CD14-positive monocyte (primary cell): Measurements from ENCODE around the gene DRAP1. TPM values are rescaled to one million over a fixed set of nuclear protein-coding genes. Genes with fewer than 3 reads are reported as not detected.
"Not testable (repeated sequence)": the region's sequence is repeated elsewhere in the genome, so short reads cannot be mapped to it uniquely, and the experiment has no call there.

Experiments used
- DNase-seq, 3 donors: peaks; one replicate each; pipeline ENCODE4 v3.0.0-alpha.2; 2011 to 2022
- H2AFZ ChIP-seq: 2 replicates; pipeline ENCODE4 v1.6.0; 2012; ENCODE audit warnings: mild to moderate bottlenecking, low read depth, low read length, inconsistent platforms; ENCODE audit not compliant: insufficient read depth, poor library complexity, severe bottlenecking
- H3K27ac ChIP-seq, 2 donors: 1 replicate in 1 of 2; 2 replicates in 1 of 2; pipeline ENCODE4 v1.5.1; 2012 to 2013; ENCODE audit warnings: low read length in 2 of 2, control low read depth in 1 of 2, inconsistent platforms in 1 of 2, low read depth in 1 of 2, mild to moderate bottlenecking in 1 of 2
- H3K27me3 ChIP-seq, 2 donors: one replicate each; pipeline versions ENCODE4 v1.6.0 to v1.6.1; 2011 to 2013; ENCODE audit warnings: low read length in 2 of 2; ENCODE audit not compliant: control insufficient read depth in 2 of 2, insufficient read depth in 2 of 2
- H3K36me3 ChIP-seq, 2 donors: replicated peaks in 1 of 2; 1 replicate in 1 of 2; 2 replicates in 1 of 2; pipeline versions ENCODE4 v1.5.1 to v1.6.1; 2012 to 2013; ENCODE audit warnings: low read length in 2 of 2, control low read depth in 1 of 2, inconsistent platforms in 1 of 2, mild to moderate bottlenecking in 1 of 2; ENCODE audit not compliant: insufficient read depth in 2 of 2, control insufficient read depth in 1 of 2
- H3K4me1 ChIP-seq, 2 donors: 1 replicate in 1 of 2; 2 replicates in 1 of 2; pipeline versions ENCODE4 v1.5.1 to v1.6.1; 2012 to 2013; ENCODE audit warnings: low read length in 2 of 2, control low read depth in 1 of 2, inconsistent platforms in 1 of 2, mild to moderate bottlenecking in 1 of 2, moderate library complexity in 1 of 2; ENCODE audit not compliant: insufficient read depth in 2 of 2, control insufficient read depth in 1 of 2
- H3K4me2 ChIP-seq: replicated peaks from 2 replicates; pipeline ENCODE3; 2012; ENCODE audit warnings: low read length, moderate library complexity, mild to moderate bottlenecking; ENCODE audit not compliant: poor library complexity, severe bottlenecking; ENCODE audit errors: extremely low read depth
- H3K4me3 ChIP-seq, 3 experiments: fragments of 200-600 bp in 1 of 3; sonication (generic) in 1 of 3; replicated peaks in 1 of 3; 1 replicate in 2 of 3; 2 replicates in 1 of 3; pipeline ENCODE4 v1.5.1; 2011 to 2013; ENCODE audit warnings: low read length in 3 of 3, mild to moderate bottlenecking in 3 of 3, control low read depth in 2 of 3, low read depth in 2 of 3, inconsistent platforms in 1 of 3, moderate library complexity in 1 of 3
- H3K79me2 ChIP-seq: 2 replicates; pipeline ENCODE4 v1.6.0; 2012; ENCODE audit warnings: mild to moderate bottlenecking, control low read depth, inconsistent platforms, low read length, moderate library complexity; ENCODE audit not compliant: insufficient read depth
- H3K9ac ChIP-seq: 2 replicates; pipeline ENCODE4 v1.6.0; 2017; ENCODE audit warnings: low read length, mild to moderate bottlenecking; ENCODE audit not compliant: insufficient read depth, poor library complexity, severe bottlenecking
- H3K9me3 ChIP-seq, 2 donors: replicated peaks in 1 of 2; 1 replicate in 1 of 2; 2 replicates in 1 of 2; pipeline versions ENCODE4 v1.5.1 to v1.6.1; 2012 to 2013; ENCODE audit warnings: low read length in 2 of 2, control low read depth in 1 of 2; ENCODE audit not compliant: control insufficient read depth in 1 of 2, insufficient read depth in 1 of 2
- H4K20me1 ChIP-seq: 2 replicates; pipeline ENCODE4 v1.6.0; 2012; ENCODE audit warnings: mild to moderate bottlenecking, low read length, control low read depth, moderate library complexity; ENCODE audit not compliant: insufficient read depth
- H3K27ac Mint-ChIP-seq, 7 donors: one replicate each; pipeline ENCODE4 v1.8.0; 2020; ENCODE audit warnings: mild to moderate bottlenecking in 7 of 7, mixed read lengths in 7 of 7, moderate library complexity in 6 of 7, inconsistent platforms in 2 of 7
- H3K27me3 Mint-ChIP-seq, 3 donors: one replicate each; pipeline ENCODE4 v1.8.0; 2021 to 2022; ENCODE audit warnings: low read depth in 3 of 3, mild to moderate bottlenecking in 3 of 3, mixed read lengths in 3 of 3, moderate library complexity in 3 of 3, inconsistent platforms in 1 of 3
- H3K36me3 Mint-ChIP-seq, 2 donors: one replicate each; pipeline ENCODE4 v1.8.0; 2020; ENCODE audit warnings: mixed read lengths in 2 of 2, inconsistent platforms in 1 of 2, mild to moderate bottlenecking in 1 of 2
- H3K4me1 Mint-ChIP-seq: one replicate; pipeline ENCODE4 v1.8.0; 2020; ENCODE audit warnings: mild to moderate bottlenecking, mixed read lengths
- H3K4me3 Mint-ChIP-seq, 2 donors: one replicate each; pipeline ENCODE4 v1.8.0; 2020; ENCODE audit warnings: mild to moderate bottlenecking in 2 of 2, mixed read lengths in 2 of 2, moderate library complexity in 1 of 2
- H3K9me3 Mint-ChIP-seq, 7 donors: one replicate each; pipeline ENCODE4 v1.8.0; 2020 to 2022; ENCODE audit warnings: mixed read lengths in 7 of 7, mild to moderate bottlenecking in 6 of 7, moderate library complexity in 6 of 7, inconsistent platforms in 2 of 7
- CTCF ChIP-seq: fragments of 200-600 bp; IDR thresholded peaks from one replicate; pipeline ENCODE4 v1.8.0; 2022; ENCODE audit warnings: antibody characterized with exemption, mild to moderate bottlenecking
- WGBS: methylation state at CpG from one replicate; pipeline ENCODE4 v1.1.5; 2013; ENCODE audit warnings: missing lambda C conversion rate; ENCODE audit not compliant: insufficient coverage; 5-methylcytosine and 5-hydroxymethylcytosine counted together
- intact Hi-C, 2 donors: fragments of 100-400 bp; cut with micrococcal nuclease; formaldehyde crosslinking; loops; one replicate each; pipeline versions ENCODE4 v1.15.0 to v1.15.1; 2023
- polyA plus RNA-seq, 3 donors: library from polyadenylated mRNA; depleted of rRNA in 1 of 3; unstranded in 2 of 3; stranded (reverse) in 1 of 3; fragments of 300-500 nt in 2 of 3; fragments of >200 nt in 1 of 3; fragmentation: Illumina TruSeq in 2 of 3; gene quantifications; 1 replicate in 2 of 3; 2 replicates in 1 of 3; pipeline ENCODE4 v1.2.3, GENCODE V29; 2012 to 2021

Gene DRAP1
- polyA plus RNA-seq, 3 donors, result 68.3 to 97.2 (median 72.1) TPM

DNA sequence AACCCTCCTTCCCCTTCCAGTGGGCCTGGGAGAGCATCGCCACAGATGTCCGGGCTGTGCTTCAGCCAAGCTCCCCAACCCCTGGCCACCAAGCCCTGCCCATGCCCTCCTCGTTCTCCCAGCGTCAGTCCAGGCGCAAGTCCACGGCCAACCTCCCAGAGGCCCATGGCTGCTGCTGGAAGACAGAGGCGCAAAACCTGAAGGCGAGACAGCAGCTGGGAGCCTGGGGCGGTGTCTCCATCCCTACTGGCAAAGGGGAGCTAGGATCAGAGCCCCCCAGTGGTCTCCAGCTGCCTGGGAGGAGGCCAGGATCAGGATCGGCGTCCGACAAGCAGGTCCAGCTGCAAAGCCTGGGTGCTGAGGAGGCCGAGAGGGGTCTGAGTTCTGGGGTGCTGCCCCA lies 27.9 kb downstream of the DRAP1 start:
- 90% methylated on average over 13 of the region's 13 CpGs for WGBS
- H3K36me3 ChIP-seq, result no peaks in the 10 kb centered on the region

DNA sequence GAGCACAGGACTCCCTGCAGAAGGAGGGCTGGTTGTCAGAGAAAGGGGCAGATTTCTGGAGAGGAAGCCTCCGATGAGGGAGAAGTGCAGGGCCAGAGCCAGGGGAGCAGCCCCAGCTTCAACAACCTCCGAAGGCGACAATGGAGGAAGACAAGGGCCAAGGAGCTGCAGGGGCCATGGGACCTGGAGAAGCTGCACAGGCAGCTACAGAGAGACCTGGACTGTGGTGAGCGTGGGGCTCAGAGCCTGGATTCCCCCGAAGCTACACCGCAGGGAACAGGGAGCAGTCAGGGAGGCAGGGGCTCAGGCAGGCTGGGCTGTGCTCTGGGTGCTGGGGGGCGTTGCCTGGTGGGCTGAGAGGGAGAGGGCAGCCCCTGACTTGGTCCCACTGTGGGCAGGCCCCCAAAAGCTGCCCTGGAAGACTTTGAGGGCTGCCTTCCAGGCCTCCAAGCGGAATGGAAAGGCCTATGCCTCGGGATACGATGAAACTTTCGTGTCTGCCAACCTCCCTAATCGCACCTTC lies 28.4 kb downstream of the DRAP1 start:
- Histone ChIP-seq H3K36me3 (no peaks in the 10 kb centered on the region), H3K4me1 (peaks cover 0 to under 1% of the 10 kb centered on the region in 2 donors), H3K27ac (no peak overlapping the region), H3K27me3 (no peaks in the 10 kb centered on the region), H3K9me3 (no peaks in the 10 kb centered on the region), H3K9ac (no peak overlapping the region), H3K4me3 (no peak overlapping the region), H2AFZ (no peak overlapping the region), H4K20me1 (no peaks in the 10 kb centered on the region), H3K4me2 (no peak overlapping the region), H3K79me2 (no peaks in the 10 kb centered on the region)
- no peak overlapping the region for H3K4me3 Mint-ChIP-seq
- H3K27ac Mint-ChIP-seq, result no peak overlapping the region
- WGBS, result 90% methylated on average over 7 of the region's 12 CpGs
- H3K36me3 Mint-ChIP-seq, result no peaks in the 10 kb centered on the region
- peaks cover 11 to 16% (median 12%) of the 10 kb centered on the region in 3 donors for H3K27me3 Mint-ChIP-seq
- DNase-seq, result no peak
- H3K9me3 Mint-ChIP-seq, result peaks cover 0 to 2% (median 0%) of the 10 kb centered on the region in 7 donors
- TF ChIP-seq CTCF, result no peak
- intact Hi-C loops, result no loop called here
- peaks cover under 1% of the 10 kb centered on the region for H3K4me1 Mint-ChIP-seq

More for the DNA sequence above, 27.9 kb downstream of the DRAP1 start:
- Histone ChIP-seq H3K4me3 (no peak overlapping the region), H2AFZ (no peak overlapping the region), H3K9me3 (no peaks in the 10 kb centered on the region), H4K20me1 (no peaks in the 10 kb centered on the region), H3K79me2 (no peaks in the 10 kb centered on the region), H3K4me1 (peaks cover 5% of the 10 kb centered on the region in 2 donors), H3K27me3 (no peaks in the 10 kb centered on the region), H3K27ac (no peak overlapping the region), H3K4me2 (no peak overlapping the region), H3K9ac (no peak overlapping the region)
- Mint-ChIP-seq H3K4me1 (peaks cover 6% of the 10 kb centered on the region), H3K27ac (peak overlapping the region in 1 of 7 donors; percentile 61), H3K9me3 (peaks cover 0 to 2% (median 0%) of the 10 kb centered on the region in 7 donors), H3K36me3 (no peaks in the 10 kb centered on the region), H3K27me3 (peaks cover 11 to 15% (median 11%) of the 10 kb centered on the region in 3 donors), H3K4me3 (no peak overlapping the region)
- DNase-seq, result no peak
- intact Hi-C loops, result no loop called here
- no peak for TF ChIP-seq CTCF

DNA sequence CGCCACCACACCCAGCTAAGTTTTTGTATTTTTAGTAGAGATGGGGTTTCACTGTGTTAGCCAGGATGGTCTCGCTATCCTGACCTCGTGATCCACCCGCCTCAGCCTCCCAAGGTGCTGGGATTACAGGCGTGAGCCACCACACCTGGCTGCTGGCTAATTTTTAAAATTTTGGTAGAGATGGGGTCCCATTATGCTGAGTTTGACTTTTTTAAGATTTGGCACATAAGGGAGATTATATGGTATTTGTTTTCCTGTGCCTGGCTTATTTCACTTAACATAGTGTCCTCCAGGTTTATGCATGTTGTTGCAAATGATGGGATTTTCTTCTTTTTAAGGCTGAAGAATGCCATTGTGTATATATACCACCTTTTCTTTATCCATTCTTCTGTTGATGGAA lies 31.5 kb downstream of the DRAP1 start:
- H3K27ac ChIP-seq, H3K36me3 ChIP-seq, H3K4me1 ChIP-seq, DNase-seq, H3K9me3 Mint-ChIP-seq, H3K4me1 Mint-ChIP-seq, H3K27ac Mint-ChIP-seq, H3K36me3 Mint-ChIP-seq, H3K4me2 ChIP-seq, intact Hi-C loops, H4K20me1 ChIP-seq, H3K4me3 ChIP-seq, H3K27me3 ChIP-seq, H2AFZ ChIP-seq, H3K9me3 ChIP-seq, H3K4me3 Mint-ChIP-seq, H3K9ac ChIP-seq, H3K79me2 ChIP-seq: not testable (repeated sequence)
- H3K27me3 Mint-ChIP-seq, result peaks cover 12 to 22% (median 13%) of the 10 kb centered on the region in 3 donors
- 93% methylated on average over 4 of the region's 5 CpGs for WGBS
